H9 (cell line): ENCODE data around the gene MAST4. TPM values are rescaled to one million over a fixed set of nuclear protein-coding genes. Genes with fewer than 3 reads are reported as not detected.

Source experiments
- DNase-seq: peaks from one replicate; pipeline ENCODE4 v3.0.0-alpha.2; 2017
- H2AFZ ChIP-seq: one replicate; pipeline ENCODE4 v1.6.1; 2013; ENCODE audit warnings: mild to moderate bottlenecking, low read length, control low read depth, moderate library complexity
- H2AK5ac ChIP-seq: 2 replicates; pipeline ENCODE4 v1.6.1; 2013; ENCODE audit warnings: low read length, control low read depth, mixed read lengths; ENCODE audit not compliant: insufficient read length
- H2BK120ac ChIP-seq: one replicate; pipeline ENCODE4 v1.6.1; 2013; ENCODE audit warnings: low read depth, mild to moderate bottlenecking, low read length, control low read depth, inconsistent platforms; ENCODE audit not compliant: poor library complexity, severe bottlenecking
- H2BK12ac ChIP-seq: 2 replicates; pipeline ENCODE4 v1.6.1; 2013; ENCODE audit warnings: low read length, control low read depth, mixed read lengths, low read depth; ENCODE audit not compliant: insufficient read length
- H2BK15ac ChIP-seq: 2 replicates; pipeline ENCODE4 v1.6.1; 2013; ENCODE audit warnings: low read depth, low read length, control low read depth
- H2BK20ac ChIP-seq: one replicate; pipeline ENCODE4 v1.6.1; 2013; ENCODE audit warnings: low read depth, mild to moderate bottlenecking, low read length, control low read depth, inconsistent platforms; ENCODE audit not compliant: poor library complexity, severe bottlenecking
- H2BK5ac ChIP-seq: 2 replicates; pipeline ENCODE4 v1.6.1; 2013; ENCODE audit warnings: low read length, control low read depth, mixed read lengths; ENCODE audit not compliant: insufficient read length
- H3K14ac ChIP-seq: 2 replicates; pipeline ENCODE4 v1.6.1; 2013; ENCODE audit warnings: low read length, control low read depth; ENCODE audit not compliant: insufficient read depth
- H3K18ac ChIP-seq: 2 replicates; pipeline ENCODE4 v1.6.1; 2013; ENCODE audit warnings: low read depth, mild to moderate bottlenecking, mixed read lengths, low read length, control low read depth; ENCODE audit not compliant: insufficient read length
- H3K23ac ChIP-seq: 2 replicates; pipeline ENCODE4 v1.6.1; 2013; ENCODE audit warnings: low read length, control low read depth, mixed read lengths, low read depth; ENCODE audit not compliant: insufficient read length
- H3K23me2 ChIP-seq: 2 replicates; pipeline ENCODE4 v1.6.1; 2013; ENCODE audit warnings: low read depth, mild to moderate bottlenecking, mixed read lengths, low read length, control low read depth; ENCODE audit not compliant: insufficient read length, poor library complexity, severe bottlenecking
- H3K27ac ChIP-seq: 2 replicates; pipeline ENCODE4 v1.5.1; 2013; ENCODE audit warnings: low read length, control low read depth, mixed read lengths, low read depth; ENCODE audit not compliant: insufficient read length
- H3K27me3 ChIP-seq: 2 replicates; pipeline ENCODE4 v1.6.1; 2013; ENCODE audit warnings: low read length, control low read depth, inconsistent platforms; ENCODE audit not compliant: insufficient read depth
- H3K4ac ChIP-seq: 2 replicates; pipeline ENCODE4 v1.6.1; 2013; ENCODE audit warnings: low read depth, mild to moderate bottlenecking, control low read depth, inconsistent platforms, low read length, moderate library complexity
- H3K4me1 ChIP-seq: 2 replicates; pipeline ENCODE4 v1.6.1; 2013; ENCODE audit warnings: low read length, control low read depth, inconsistent platforms; ENCODE audit not compliant: insufficient read depth
- H3K4me2 ChIP-seq: 2 replicates; pipeline ENCODE4 v1.6.1; 2013; ENCODE audit warnings: low read length, control low read depth, mixed read lengths; ENCODE audit not compliant: insufficient read length, insufficient read depth
- H3K56ac ChIP-seq: 2 replicates; pipeline ENCODE4 v1.6.1; 2013; ENCODE audit warnings: low read depth, mild to moderate bottlenecking, mixed read lengths, low read length, control low read depth; ENCODE audit not compliant: insufficient read length
- H3K79me1 ChIP-seq: 2 replicates; pipeline ENCODE4 v1.6.1; 2013; ENCODE audit warnings: low read depth, mild to moderate bottlenecking, moderate library complexity, low read length, control low read depth, inconsistent platforms; ENCODE audit not compliant: insufficient read depth, poor library complexity, severe bottlenecking
- H3K79me2 ChIP-seq: 2 replicates; pipeline ENCODE4 v1.6.1; 2013; ENCODE audit warnings: low read length, control low read depth, inconsistent platforms; ENCODE audit not compliant: insufficient read depth
- H3K9ac ChIP-seq: 2 replicates; pipeline ENCODE4 v1.6.1; 2013; ENCODE audit warnings: low read length, control low read depth, mixed read lengths; ENCODE audit not compliant: insufficient read length; ENCODE audit errors: extremely low read depth
- H3K9me3 ChIP-seq: one replicate; pipeline ENCODE4 v1.6.1; 2013; ENCODE audit warnings: low read depth, low read length, inconsistent platforms; ENCODE audit not compliant: control insufficient read depth
- H3T11ph ChIP-seq: one replicate; pipeline ENCODE4 v1.6.1; 2013; ENCODE audit warnings: mild to moderate bottlenecking, low read length, control low read depth, inconsistent platforms
- H4K20me1 ChIP-seq: one replicate; pipeline ENCODE4 v1.6.1; 2013; ENCODE audit not compliant: control insufficient read depth, insufficient read length, insufficient read depth
- H4K5ac ChIP-seq: 2 replicates; pipeline ENCODE4 v1.6.1; 2013; ENCODE audit warnings: low read depth, mild to moderate bottlenecking, mixed read lengths, low read length, control low read depth; ENCODE audit not compliant: insufficient read length
- H4K8ac ChIP-seq: replicated peaks from 2 replicates; pipeline ENCODE4 v1.6.1; 2013; ENCODE audit warnings: low read length, control low read depth, mixed read lengths, low read depth; ENCODE audit not compliant: insufficient read length
- H4K91ac ChIP-seq: 2 replicates; pipeline ENCODE4 v1.6.1; 2013; ENCODE audit warnings: low read depth, mild to moderate bottlenecking, moderate library complexity, mixed read lengths, low read length, control low read depth; ENCODE audit not compliant: insufficient read length
- H3K27ac Mint-ChIP-seq, 3 experiments: 2 replicates in 2 of 3; 3 replicates in 1 of 3; pipeline ENCODE4 v1.8.0; 2020 to 2021; ENCODE audit warnings: mixed read lengths in 3 of 3, mild to moderate bottlenecking in 1 of 3, moderate library complexity in 1 of 3
- H3K27me3 Mint-ChIP-seq: 2 replicates; pipeline ENCODE4 v1.8.0; 2021; ENCODE audit warnings: low read depth, mild to moderate bottlenecking, moderate library complexity, mixed read lengths
- H3K36me3 Mint-ChIP-seq, 3 experiments: 2 replicates in 2 of 3; 3 replicates in 1 of 3; pipeline ENCODE4 v1.8.0; 2020 to 2021; ENCODE audit warnings: low read depth in 3 of 3, mixed read lengths in 3 of 3; ENCODE audit not compliant: insufficient read depth in 1 of 3
- H3K4me1 Mint-ChIP-seq, 2 experiments: 2 replicates each; pipeline ENCODE4 v1.8.0; 2020; ENCODE audit warnings: mixed read lengths in 2 of 2
- H3K4me3 Mint-ChIP-seq, 2 experiments: 2 replicates in 1 of 2; 3 replicates in 1 of 2; pipeline ENCODE4 v1.8.0; 2020 to 2021; ENCODE audit warnings: mild to moderate bottlenecking in 2 of 2, mixed read lengths in 2 of 2, moderate library complexity in 1 of 2
- H3K9me3 Mint-ChIP-seq, 2 experiments: 2 replicates in 1 of 2; 3 replicates in 1 of 2; pipeline ENCODE4 v1.8.0; 2020; ENCODE audit warnings: mild to moderate bottlenecking in 2 of 2, mixed read lengths in 2 of 2, moderate library complexity in 1 of 2
- CTCF ChIP-seq: fragments of 200-600 bp; sonication (generic); conservative IDR thresholded peaks from 3 replicates; pipeline ENCODE4 v1.8.0; 2021; ENCODE audit warnings: antibody characterized with exemption, mild to moderate bottlenecking
- WGBS: extraction: QIAGEN DNeasy Blood & Tissue Kit; methylation state at CpG from one replicate; pipeline ENCODE4 v1.1.7; 2013; ENCODE audit warnings: missing lambda C conversion rate, low lambda C conversion rate, mixed read lengths; ENCODE audit not compliant: insufficient read length; ENCODE audit errors: extremely low coverage; 5-methylcytosine and 5-hydroxymethylcytosine counted together
- total RNA-seq: library from RNA; stranded (reverse); gene quantifications from 2 replicates; pipeline ENCODE4 v1.2.1, GENCODE V29; 2021

Gene MAST4
- total RNA-seq, 1 experiment from 2014 or later, result 3.7 TPM

- Histone ChIP-seq H4K5ac (no peak overlapping the region), H2AK5ac (no peak overlapping the region), H3K27ac (no peak overlapping the region), H2BK15ac (no peak overlapping the region), H3K79me2 (no peaks in the 10 kb centered on the region), H3K4me1 (no peaks in the 10 kb centered on the region), H3K14ac (no peak overlapping the region), H3K79me1 (no peaks in the 10 kb centered on the region), H4K8ac (no peak overlapping the region), H4K20me1 (no peaks in the 10 kb centered on the region), H3K27me3 (no peaks in the 10 kb centered on the region), H2BK120ac (no peak overlapping the region), H2AFZ (no peak overlapping the region), H3K56ac (no peak overlapping the region), H3K4ac (no peak overlapping the region), H3K23me2 (no peaks in the 10 kb centered on the region), H3K9me3 (no peaks in the 10 kb centered on the region), H3K4me2 (no peak overlapping the region), H3K18ac (no peak overlapping the region), H4K91ac (no peak overlapping the region), H3T11ph (no peak overlapping the region), H2BK12ac (no peak overlapping the region), H2BK5ac (no peak overlapping the region), H2BK20ac (no peak overlapping the region), H3K23ac (no peak overlapping the region), H3K9ac (no peak overlapping the region)
- DNase-seq, result no peak
- H3K9me3 Mint-ChIP-seq, result no peaks in the 10 kb centered on the region
- no peak for TF ChIP-seq CTCF
- H3K36me3 Mint-ChIP-seq, result no peaks in the 10 kb centered on the region
- no peak overlapping the region for H3K4me3 Mint-ChIP-seq
- no CpG with 5 or more reads among the region's 3 CpGs for WGBS
- no peak overlapping the region for H3K27ac Mint-ChIP-seq
- peaks cover 16% of the 10 kb centered on the region in 2 experiments for H3K4me1 Mint-ChIP-seq
- H3K27me3 Mint-ChIP-seq, result 0 out of 2 replicates have a peak, but pooled peaks cover 2% of the 10 kb centered on the region
Measured at GRCh38 chr5:66979738-66980137, 383.5 kb downstream of the MAST4 start.
